Activated B cell treated with CpG ODN at 0.5 μM for 24 hours (primary cell): ENCODE data around the gene MROH2A. TPM values are rescaled to one million over a fixed set of nuclear protein-coding genes. Genes with fewer than 3 reads are reported as not detected.

Source experiments
- ATAC-seq: fragments of 200-7000 bp; cut with Tn5 transposase; one replicate; pipeline ENCODE4 v1.10.0; 2021; ENCODE audit warnings: low read depth, mild to moderate bottlenecking, moderate library complexity
- CTCF ChIA-PET: fragments of 350-600 bp; sonication (Branson Sonifier 250); formaldehyde crosslinking; loops from one replicate; lab custom pipeline; 2021; ENCODE audit warnings: antibody characterized with exemption; lab: Charles Lee
- POLR2A ChIA-PET: fragments of 350-600 bp; sonication (Branson Sonifier 250); formaldehyde crosslinking; loops from one replicate; lab custom pipeline; 2021; ENCODE audit warnings: antibody characterized with exemption; lab: Charles Lee
- DNase-seq: peaks from one replicate; pipeline ENCODE4 v3.0.0; 2022
- H3K27ac Mint-ChIP-seq: one replicate; pipeline ENCODE4 v1.8.0; 2020; ENCODE audit warnings: mixed read lengths
- H3K27me3 Mint-ChIP-seq: one replicate; pipeline ENCODE4 v1.8.0; 2021; ENCODE audit warnings: mixed read lengths
- H3K36me3 Mint-ChIP-seq: one replicate; pipeline ENCODE4 v1.8.0; 2021; ENCODE audit warnings: low read depth, mixed read lengths
- H3K4me1 Mint-ChIP-seq: one replicate; pipeline ENCODE4 v1.8.0; 2021; ENCODE audit warnings: mixed read lengths
- H3K4me3 Mint-ChIP-seq: one replicate; pipeline ENCODE4 v1.8.0; 2020; ENCODE audit warnings: mild to moderate bottlenecking, mixed read lengths
- H3K9me3 Mint-ChIP-seq: one replicate; pipeline ENCODE4 v1.8.0; 2020; ENCODE audit warnings: mixed read lengths
- CTCF ChIP-seq: fragments of 200-600 bp; IDR thresholded peaks from one replicate; pipeline ENCODE4 v1.8.0; 2022; ENCODE audit warnings: antibody characterized with exemption, mild to moderate bottlenecking
- intact Hi-C: fragments of 100-400 bp; cut with micrococcal nuclease; formaldehyde crosslinking; loops from one replicate; pipeline ENCODE4 v1.15.1; 2024
- total RNA-seq: library from RNA; stranded (reverse); gene quantifications from 2 replicates; pipeline ENCODE4 v1.2.3, GENCODE V29; 2022

MROH2A gene
- total RNA-seq, 1 donor from 2014 or later: not detected

DNA sequence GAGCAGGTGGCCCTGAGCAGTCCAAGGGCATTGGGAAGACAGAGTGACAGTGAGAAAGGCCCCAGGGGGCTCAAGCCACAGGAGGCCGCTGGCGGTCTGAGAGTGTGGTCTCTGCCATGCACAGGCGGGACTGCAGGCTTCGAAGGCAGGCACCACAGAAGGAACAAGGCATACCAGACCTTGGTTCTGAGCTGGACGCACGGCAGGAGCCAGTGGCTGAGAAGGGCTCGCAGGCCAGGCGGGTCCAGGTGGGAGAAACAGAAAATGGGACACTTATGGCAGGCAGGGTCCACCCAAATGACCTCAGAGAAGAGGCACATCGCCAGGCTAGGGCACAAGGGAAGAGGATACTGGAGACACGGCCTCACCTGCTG is 61.3 kb downstream of the MROH2A start:
- CTCF ChIA-PET: no interaction called here
- Mint-ChIP-seq H3K4me1 (no peaks in the 10 kb centered on the region), H3K9me3 (no peaks in the 10 kb centered on the region), H3K27me3 (no peaks in the 10 kb centered on the region), H3K27ac (no peak overlapping the region), H3K36me3 (no peaks in the 10 kb centered on the region), H3K4me3 (no peak overlapping the region)
- TF ChIP-seq CTCF: no peak
- ATAC-seq (no peak), DNase-seq (no peak)
- intact Hi-C loops: no loop called here
- POLR2A ChIA-PET: no interaction called here

GRCh38 chr2:233840520-233840919 is 62.4 kb downstream of the MROH2A start:
- ChIA-PET POLR2A (no interaction called here), CTCF (no interaction called here)
- H3K4me1 Mint-ChIP-seq: no peaks in the 10 kb centered on the region
- DNase-seq (no peak), ATAC-seq (no peak)
- H3K36me3 Mint-ChIP-seq: no peaks in the 10 kb centered on the region
- no peaks in the 10 kb centered on the region for H3K9me3 Mint-ChIP-seq
- TF ChIP-seq CTCF: no peak
- no peak overlapping the region for H3K4me3 Mint-ChIP-seq
- H3K27me3 Mint-ChIP-seq: no peaks in the 10 kb centered on the region
- no peak overlapping the region for H3K27ac Mint-ChIP-seq
- intact Hi-C loops: no loop called here

GRCh38 chr2:233841183-233841582 is 63.1 kb downstream of the MROH2A start:
- Mint-ChIP-seq H3K4me3 (no peak overlapping the region), H3K27me3 (no peaks in the 10 kb centered on the region), H3K36me3 (no peaks in the 10 kb centered on the region), H3K27ac (no peak overlapping the region), H3K9me3 (no peaks in the 10 kb centered on the region), H3K4me1 (peaks cover 2% of the 10 kb centered on the region)
- TF ChIP-seq CTCF: no peak
- ATAC-seq: no peak
- ChIA-PET POLR2A (no interaction called here), CTCF (no interaction called here)
- intact Hi-C loops: no loop called here
- DNase-seq: no peak

GRCh38 chr2:233844064-233844807 is 66.1 kb downstream of the MROH2A start:
- no peaks in the 10 kb centered on the region for H3K27me3 Mint-ChIP-seq
- no peaks in the 10 kb centered on the region for H3K36me3 Mint-ChIP-seq
- ChIA-PET POLR2A (no interaction called here), CTCF (no interaction called here)
- DNase-seq: no peak
- ATAC-seq: no peak
- H3K27ac Mint-ChIP-seq: no peak overlapping the region
- no peak overlapping the region for H3K4me3 Mint-ChIP-seq
- no peaks in the 10 kb centered on the region for H3K9me3 Mint-ChIP-seq
- H3K4me1 Mint-ChIP-seq: peaks cover 2% of the 10 kb centered on the region
- no peak for TF ChIP-seq CTCF
- intact Hi-C loops: no loop called here

- H3K27me3 Mint-ChIP-seq: no peaks in the 10 kb centered on the region
- intact Hi-C loops: no loop called here
- H3K4me3 Mint-ChIP-seq: no peak overlapping the region
- ChIA-PET CTCF (no interaction called here), POLR2A (no interaction called here)
- ATAC-seq (no peak), DNase-seq (no peak)
- H3K9me3 Mint-ChIP-seq: no peaks in the 10 kb centered on the region
- H3K27ac Mint-ChIP-seq: no peak overlapping the region
- no peak for TF ChIP-seq CTCF
- peaks cover 2% of the 10 kb centered on the region for H3K4me1 Mint-ChIP-seq
- H3K36me3 Mint-ChIP-seq: no peaks in the 10 kb centered on the region
Measured at GRCh38 chr2:233844836-233845235, 66.7 kb downstream of the MROH2A start.
